Effector CD4-positive, alpha-beta T cell (primary cell): ENCODE results near the gene SNX1.
"Not testable (repeated sequence)": the region's sequence is repeated elsewhere in the genome, so short reads cannot be mapped to it uniquely, and the experiment has no call there.

Experiments used
- DNase-seq: peaks from one replicate; pipeline ENCODE4 v3.0.0-alpha.2; 2020
- total RNA-seq: gene quantifications from one replicate; lab custom pipeline; 2026; lab: John Stamatoyannopoulos, UW

The SNX1 gene
- total RNA-seq: 89.1 reads per million, percentile 80 among the genes with 10 or more reads in this experiment

GRCh38 chr15:64095795-64096667 lies at the start of gene SNX1:
Gene SNX1 (plus strand): TSS chr15:64095982. CDS start chr15:64096014, 32 bp downstream.
- DNase-seq: peak; percentile 90

- DNase-seq: peak; percentile 49
These were observed 49.2 kb upstream of the SNX1 start, which contains the start of gene DAPK2 for GRCh38 chr15:64046421-64047153. Gene DAPK2 (minus strand): TSS chr15:64046485. CDS start chr15:64040261, 6,224 bp downstream.

- DNase-seq: no peak
These were observed 46.9 kb upstream of the SNX1 start for GRCh38 chr15:64048781-64049460.

- no peak for DNase-seq
These were observed 45.3 kb upstream of the SNX1 start for GRCh38 chr15:64050281-64051092.

GRCh38 chr15:64051093-64051402 lies 44.7 kb upstream of the SNX1 start:
- DNase-seq: no peak

- no peak for DNase-seq
These were observed 44.1 kb upstream of the SNX1 start for GRCh38 chr15:64051407-64052259.

GRCh38 chr15:64052925-64053491 lies 42.8 kb upstream of the SNX1 start:
- no peak for DNase-seq

GRCh38 chr15:64053674-64054073 lies 42.1 kb upstream of the SNX1 start:
- DNase-seq: not testable (repeated sequence)

GRCh38 chr15:64058279-64058678 lies 37.5 kb upstream of the SNX1 start:
- no peak for DNase-seq

- not testable (repeated sequence) for DNase-seq
These were observed 36.7 kb upstream of the SNX1 start for GRCh38 chr15:64059104-64059503.

GRCh38 chr15:64060716-64061115 lies 35.1 kb upstream of the SNX1 start:
- no peak for DNase-seq

- no peak for DNase-seq
These were observed 29.3 kb upstream of the SNX1 start for GRCh38 chr15:64066451-64066850.

- peak; percentile 53 for DNase-seq
These were observed 28.2 kb upstream of the SNX1 start for GRCh38 chr15:64067564-64068030.

GRCh38 chr15:64068133-64068532 lies 27.6 kb upstream of the SNX1 start:
- DNase-seq: no peak

GRCh38 chr15:64070106-64070505 lies 25.7 kb upstream of the SNX1 start:
- no peak for DNase-seq

- no peak for DNase-seq
These were observed 24.6 kb upstream of the SNX1 start for GRCh38 chr15:64070965-64071851.

GRCh38 chr15:64071931-64072765 lies 23.6 kb upstream of the SNX1 start:
- DNase-seq: no peak

GRCh38 chr15:64072812-64073211 lies 23.0 kb upstream of the SNX1 start:
- no peak for DNase-seq

- DNase-seq: not testable (repeated sequence)
These were observed 22.3 kb upstream of the SNX1 start for GRCh38 chr15:64073496-64073895.
